A673 (cell line): ENCODE results near the gene SMARCAL1.

Experiments used
- CTCF ChIP-seq: fragments of 300-800, 200-600 bp; sonication (generic); conservative IDR thresholded peaks from 2 replicates; pipeline ENCODE4 v1.5.1; 2017; ENCODE audit warnings: low read depth, mild to moderate bottlenecking, antibody characterized with exemption, low read length, moderate library complexity, mixed read lengths
- EZH2 ChIP-seq: fragments of 200-600 bp; sonication (generic); IDR thresholded peaks from 2 replicates; pipeline ENCODE4 v1.6.1; 2017; ENCODE audit warnings: borderline replicate concordance, low read depth, mild to moderate bottlenecking, mixed read lengths, antibody characterized with exemption, low read length; ENCODE audit not compliant: poor library complexity, severe bottlenecking

DNA sequence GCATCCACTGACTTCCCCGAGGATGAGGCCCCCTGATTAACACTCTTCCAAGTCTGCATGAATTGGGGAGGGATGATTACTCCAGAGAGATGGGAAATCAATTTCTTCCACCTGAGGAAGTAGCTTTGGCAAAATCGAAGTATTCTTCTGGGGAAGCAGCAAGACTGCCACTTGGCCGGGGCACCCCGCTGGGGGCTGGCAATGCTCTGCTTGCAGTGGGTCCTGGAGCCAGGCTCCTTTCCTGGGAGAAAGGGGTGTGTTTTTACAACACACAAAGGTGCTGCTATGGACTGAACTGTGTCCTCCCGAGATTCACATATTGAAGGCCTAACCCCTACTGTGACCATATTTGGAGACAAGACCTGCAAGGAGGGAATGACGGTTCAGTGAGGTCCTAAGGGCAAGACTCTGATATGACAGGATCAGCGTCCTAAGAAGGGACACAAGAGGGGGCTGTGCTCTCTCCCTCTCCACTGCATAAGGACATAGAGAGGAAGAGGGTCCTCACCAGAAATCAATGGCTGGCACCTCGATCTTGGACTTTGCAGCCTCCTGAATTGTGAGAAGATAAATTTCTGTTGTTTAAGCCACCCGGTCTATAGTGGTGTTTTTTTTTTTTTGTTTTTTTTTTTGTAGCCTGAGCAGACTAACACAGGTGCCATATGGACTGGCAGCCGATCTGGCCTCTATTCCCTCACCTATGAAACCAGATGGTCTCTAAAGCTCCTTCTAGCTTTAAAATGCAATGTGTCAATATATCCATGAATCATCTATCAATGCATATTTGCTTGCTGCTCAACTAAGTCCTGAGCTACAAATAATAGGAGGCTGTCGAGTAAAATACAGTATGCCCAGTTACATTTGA, 3.6 kb upstream of the SMARCAL1 start:
- TF ChIP-seq CTCF = no peak
- no peak for TF ChIP-seq EZH2
